WTC11 (cell line): ENCODE measurements around the gene AP4M1. TPM values are rescaled to one million over a fixed set of nuclear protein-coding genes. Genes with fewer than 3 reads are reported as not detected.
"Not testable (repeated sequence)": the region's sequence is repeated elsewhere in the genome, so short reads cannot be mapped to it uniquely, and the experiment has no call there.

ENCODE experiments used
- ATAC-seq: fragments of 200-7000 bp; cut with Tn5 transposase; 2 replicates; pipeline ENCODE4 v1.10.0; 2021; ENCODE audit warnings: mild to moderate bottlenecking, moderate library complexity
- CTCF ChIA-PET: fragments of 300-600 bp; sonication (Branson Sonifier 250); formaldehyde crosslinking; loops from one replicate; lab custom pipeline; 2021; ENCODE audit warnings: antibody characterized with exemption; lab: Charles Lee
- POLR2A ChIA-PET: fragments of 350-600 bp; sonication (Branson Sonifier 250); formaldehyde crosslinking; loops from one replicate; lab custom pipeline; 2021; ENCODE audit warnings: antibody characterized with exemption; lab: Charles Lee
- DNase-seq: peaks from one replicate; pipeline ENCODE4 v3.0.0; 2021; ENCODE audit warnings: low spot score
- H3K27ac Mint-ChIP-seq: 2 replicates; pipeline ENCODE4 v1.8.0; 2021; ENCODE audit warnings: mixed read lengths
- H3K27me3 Mint-ChIP-seq: 2 replicates; pipeline ENCODE4 v1.8.0; 2021; ENCODE audit warnings: low read depth, mild to moderate bottlenecking, moderate library complexity, mixed read lengths
- H3K36me3 Mint-ChIP-seq: 2 replicates; pipeline ENCODE4 v1.8.0; 2021; ENCODE audit warnings: mixed read lengths
- H3K4me1 Mint-ChIP-seq: 2 replicates; pipeline ENCODE4 v1.8.0; 2022; ENCODE audit warnings: mixed read lengths
- H3K4me3 Mint-ChIP-seq: 2 replicates; pipeline ENCODE4 v1.8.0; 2021; ENCODE audit warnings: mild to moderate bottlenecking, moderate library complexity, mixed read lengths
- H3K9me3 Mint-ChIP-seq: 2 replicates; pipeline ENCODE4 v1.8.0; 2021; ENCODE audit warnings: mixed read lengths
- ARID4B ChIP-seq: sonication (generic); formaldehyde crosslinking; IDR thresholded peaks from 2 replicates; pipeline ENCODE4 v1.8.0; 2023; ENCODE audit warnings: missing genetic modification reagents, mild to moderate bottlenecking, borderline replicate concordance
- ATF1 ChIP-seq: sonication (generic); formaldehyde crosslinking; IDR thresholded peaks from 2 replicates; pipeline ENCODE4 v1.8.1; 2023; ENCODE audit warnings: mild to moderate bottlenecking, moderate library complexity, missing genetic modification reagents
- ATF3 ChIP-seq: sonication (generic); formaldehyde crosslinking; conservative IDR thresholded peaks from 2 replicates; pipeline ENCODE4 v1.8.1; 2022; ENCODE audit warnings: mild to moderate bottlenecking, missing genetic modification reagents
- E2F4 ChIP-seq: sonication (generic); formaldehyde crosslinking; IDR thresholded peaks from 2 replicates; pipeline ENCODE4 v1.8.1; 2022; ENCODE audit warnings: low read depth, mild to moderate bottlenecking, moderate library complexity, missing genetic modification reagents, borderline replicate concordance
- GTF2I ChIP-seq: fragments of 250-450 bp; sonication (Bioruptor Pico); conservative IDR thresholded peaks from 2 replicates; pipeline ENCODE4 v1.4.0; 2021; ENCODE audit warnings: mild to moderate bottlenecking
- IRF1 ChIP-seq: sonication (generic); formaldehyde crosslinking; IDR thresholded peaks from 2 replicates; pipeline ENCODE4 v1.8.0; 2023; ENCODE audit warnings: missing genetic modification reagents
- JAZF1 ChIP-seq: fragments of 250-450 bp; sonication (Bioruptor Pico); IDR thresholded peaks from 2 replicates; pipeline ENCODE4 v1.9.0; 2021; ENCODE audit warnings: moderate library complexity, mild to moderate bottlenecking, inconsistent platforms
- SMAD3 ChIP-seq: sonication (generic); formaldehyde crosslinking; IDR thresholded peaks from 2 replicates; pipeline ENCODE4 v1.8.0; 2022; ENCODE audit warnings: missing genetic modification reagents, mild to moderate bottlenecking, borderline replicate concordance
- SP1 ChIP-seq: sonication (generic); formaldehyde crosslinking; conservative IDR thresholded peaks from 2 replicates; pipeline ENCODE4 v1.8.1; 2022; ENCODE audit warnings: missing genetic modification reagents
- TEAD1 ChIP-seq: sonication (generic); formaldehyde crosslinking; IDR thresholded peaks from 2 replicates; pipeline ENCODE4 v1.8.0; 2022; ENCODE audit warnings: mild to moderate bottlenecking, missing genetic modification reagents
- USF1 ChIP-seq: sonication (generic); formaldehyde crosslinking; IDR thresholded peaks from 2 replicates; pipeline ENCODE4 v1.8.0; 2022; ENCODE audit warnings: mild to moderate bottlenecking, missing genetic modification reagents
- ZNF121 ChIP-seq: sonication (generic); formaldehyde crosslinking; IDR thresholded peaks from 2 replicates; pipeline ENCODE4 v1.8.0; 2023; ENCODE audit warnings: missing genetic modification reagents
- ZNF232 ChIP-seq: sonication (generic); formaldehyde crosslinking; IDR thresholded peaks from 2 replicates; pipeline ENCODE4 v1.8.0; 2022; ENCODE audit warnings: mild to moderate bottlenecking, missing genetic modification reagents
- total RNA-seq: library from RNA; stranded (reverse); gene quantifications from 3 replicates; pipeline ENCODE4 v1.2.3, GENCODE V29; 2021

AP4M1 gene
- total RNA-seq, 1 experiment from 2014 or later: 18.0 TPM

- no peak for TF ChIP-seq ATF1
Measured at GRCh38 chr7:100141555-100141949, 40.1 kb downstream of the AP4M1 start (continued).

GRCh38 chr7:100142461-100142860, 41.0 kb downstream of the AP4M1 start:
- no peak for ATAC-seq
- peaks cover 8% of the 10 kb centered on the region for H3K36me3 Mint-ChIP-seq
- no peaks in the 10 kb centered on the region for H3K4me1 Mint-ChIP-seq
- no peak overlapping the region for H3K4me3 Mint-ChIP-seq
- H3K27ac Mint-ChIP-seq: no peak overlapping the region
- CTCF ChIA-PET: interaction anchor here (3.7 kb wide), 1 partner anchor 11 kb away, joined by 17 read pairs; no protein-coding TSS in a partner anchor
- TF ChIP-seq IRF1: no peak
- H3K9me3 Mint-ChIP-seq: peaks cover 11% of the 10 kb centered on the region
- H3K27me3 Mint-ChIP-seq: peaks cover 17% of the 10 kb centered on the region
- POLR2A ChIA-PET: no interaction called here
- no peak for DNase-seq

GRCh38 chr7:100146350-100146749, 44.9 kb downstream of the AP4M1 start:
- H3K36me3 Mint-ChIP-seq: peaks cover 16% of the 10 kb centered on the region
- H3K9me3 Mint-ChIP-seq: peaks cover 11% of the 10 kb centered on the region
- POLR2A ChIA-PET: interaction anchor here (1.1 kb wide), 1 partner anchor 191 kb away, joined by 3 read pairs; no protein-coding TSS in a partner anchor
- CTCF ChIA-PET: interaction anchor here (3.1 kb wide), 1 partner anchor 15 kb away, joined by 49 read pairs; no protein-coding TSS in a partner anchor
- not testable (repeated sequence) for ATAC-seq, H3K27me3 Mint-ChIP-seq, H3K4me3 Mint-ChIP-seq, DNase-seq, H3K27ac Mint-ChIP-seq
- peaks cover 13% of the 10 kb centered on the region for H3K4me1 Mint-ChIP-seq

- no peak for DNase-seq
- Mint-ChIP-seq H3K9me3 (peaks cover 11% of the 10 kb centered on the region), H3K27me3 (peaks cover 3% of the 10 kb centered on the region; the same call in 1 of the 2 replicates), H3K4me3 (no peak overlapping the region)
- CTCF ChIA-PET: interaction anchor here (1.0 to 3.1 kb wide), 2 partner anchors 16 to 19 kb away, joined by 3 to 49 read pairs; no protein-coding TSS in a partner anchor
- TF ChIP-seq ZNF121 (CRISPR knock-in tag) (peak; percentile 11; the same call in 1 of the 2 replicates), E2F4 (CRISPR knock-in tag) (no peak)
- TF ChIP-seq, all 79 proteins: peak for 1
- POLR2A ChIA-PET: interaction anchor here (1.1 kb wide), 1 partner anchor 192 kb away, joined by 3 read pairs; no protein-coding TSS in a partner anchor
- Mint-ChIP-seq H3K36me3 (peaks cover 16% of the 10 kb centered on the region), H3K4me1 (peaks cover 13% of the 10 kb centered on the region), H3K27ac (no peak overlapping the region)
- ATAC-seq: no peak
Measured at GRCh38 chr7:100147278-100147677, 45.8 kb downstream of the AP4M1 start.

GRCh38 chr7:100148225-100148558, 46.7 kb downstream of the AP4M1 start:
- ChIA-PET POLR2A (interaction anchor here (0.7 to 1.6 kb wide), 10 partner anchors 9 to 961 kb away, joined by 3 to 5 read pairs (median 4); partner anchors contain the start of genes AP4M1, GAL3ST4, GPC2 and MEPCE), CTCF (interaction anchor here (0.6 to 3.1 kb wide), 15 partner anchors 9 to 321 kb away, joined by 3 to 49 read pairs (median 4); partner anchors contain the start of genes AP4M1 and GAL3ST4)
- TF ChIP-seq ZNF121 (CRISPR knock-in tag): 0 out of 2 replicates have a peak, but pooled peaks have one; percentile 37
- no peak for TF ChIP-seq GTF2I
- peaks cover 11% of the 10 kb centered on the region for H3K9me3 Mint-ChIP-seq
- peak overlapping the region; percentile 99 for H3K4me3 Mint-ChIP-seq
- H3K27me3 Mint-ChIP-seq: peaks cover 3% of the 10 kb centered on the region; the same call in 1 of the 2 replicates
- no peak for DNase-seq
- peak overlapping the region; percentile 99 for H3K27ac Mint-ChIP-seq
- peaks cover 17% of the 10 kb centered on the region for H3K4me1 Mint-ChIP-seq
- peaks cover 20% of the 10 kb centered on the region for H3K36me3 Mint-ChIP-seq
- ATAC-seq: no peak

- CTCF ChIA-PET: interaction anchor here (0.6 to 3.1 kb wide), 15 partner anchors 9 to 320 kb away, joined by 3 to 49 read pairs (median 4); partner anchors contain the start of genes AP4M1 and GAL3ST4
- ATAC-seq (peak; percentile 98), DNase-seq (peak; percentile 99)
- POLR2A ChIA-PET: interaction anchor here (0.6 to 1.6 kb wide), 13 partner anchors 9 to 960 kb away, joined by 3 to 5 read pairs (median 3); partner anchors contain the start of genes AP4M1, GAL3ST4, GPC2 and MBLAC1
- H3K4me3 Mint-ChIP-seq: peak within 1 kb of the TSS; percentile 99
- H3K36me3 Mint-ChIP-seq: peaks cover 24% of the 10 kb centered on the region
- peaks cover 20% of the 10 kb centered on the region for H3K4me1 Mint-ChIP-seq
- H3K27me3 Mint-ChIP-seq: peaks cover 3% of the 10 kb centered on the region; the same call in 1 of the 2 replicates
- H3K9me3 Mint-ChIP-seq: peaks cover 11% of the 10 kb centered on the region
- peak within 1 kb of the TSS; percentile 99 for H3K27ac Mint-ChIP-seq
- TF ChIP-seq ARID4B (CRISPR knock-in tag): 0 out of 2 replicates have a peak, but pooled peaks have one; percentile 40
- peak; percentile 17; the same call in 1 of the 2 replicates for TF ChIP-seq ZNF232 (CRISPR knock-in tag)
- TF ChIP-seq TEAD1 (CRISPR knock-in tag): 0 out of 2 replicates have a peak, but pooled peaks have one; percentile 28
- no peak for TF ChIP-seq ATF3 (CRISPR knock-in tag)
- no peak for TF ChIP-seq JAZF1 (CRISPR knock-in tag)
- peak; percentile 84 for TF ChIP-seq SP1 (CRISPR knock-in tag)
- TF ChIP-seq SMAD3 (CRISPR knock-in tag): peak; percentile 68; the same call in 1 of the 2 replicates
- peak; percentile 97 for TF ChIP-seq USF1 (CRISPR knock-in tag)
Measured at GRCh38 chr7:100148559-100149328, 47.3 kb downstream of the AP4M1 start, which contains the start of gene LAMTOR4. Gene LAMTOR4 (plus strand): TSS chr7:100148918. CDS start chr7:100148973, 55 bp downstream.
